MM.1S (cell line): Measurements from ENCODE around the gene PANX1.

Experiments
- CTCF ChIP-seq: fragments of 300-600 bp; sonication (generic); IDR thresholded peaks from 2 replicates; pipeline ENCODE4 v1.5.1; 2016; ENCODE audit warnings: antibody characterized with exemption, low read length, mixed read lengths
- EZH2 ChIP-seq: fragments of 300-600 bp; sonication (generic); optimal IDR thresholded peaks from 2 replicates; pipeline ENCODE3; 2017; ENCODE audit warnings: low read depth, mild to moderate bottlenecking, antibody characterized with exemption, low read length, mixed read lengths

- TF ChIP-seq CTCF (no peak), EZH2 (no peak)
Measured at GRCh38 chr11:94144664-94145063, 16.0 kb downstream of the PANX1 start.
